ENCODE measurements around the gene UQCRC1.

GRCh38 chr3:48648188-48648850, 38.9 kb upstream of the UQCRC1 start:
- TF ChIP-seq SUZ12 (IDR thresholded peaks at IDR 0.05; ENCODE audit: extremely low read depth, insufficient read depth, insufficient read length) (no peak), ZNF274 (IDR thresholded peaks at IDR 0.05; ENCODE audit: low read depth, low read length) (no peak)
